Measurements from ENCODE around the gene GPR55.
"Not testable (repeated sequence)": the region's sequence is repeated elsewhere in the genome, so short reads cannot be mapped to it uniquely, and the experiment has no call there.

GPR55 gene

DNA sequence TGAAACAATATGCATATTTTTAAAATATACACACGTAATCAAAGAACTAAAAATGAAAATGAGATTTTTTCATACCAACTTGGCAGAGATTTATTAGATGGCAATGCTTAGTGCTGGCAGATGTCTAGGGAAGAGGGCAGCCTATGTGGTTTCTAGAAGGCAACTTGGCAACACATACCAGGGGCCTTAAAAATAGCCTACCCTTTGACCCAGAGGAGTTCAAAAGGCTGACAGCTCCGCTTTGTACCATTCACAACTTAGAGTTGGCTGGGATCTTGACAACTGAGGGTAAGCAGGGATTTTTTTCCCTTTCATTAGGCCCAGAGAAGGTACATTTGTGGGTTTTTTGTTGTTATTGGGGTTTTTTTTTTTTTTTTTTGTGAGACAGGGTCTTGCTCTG, 26.4 kb upstream of the GPR55 start:
- DNase-seq (ENCODE audit: low read depth in 3 of 3), result no peak

DNA sequence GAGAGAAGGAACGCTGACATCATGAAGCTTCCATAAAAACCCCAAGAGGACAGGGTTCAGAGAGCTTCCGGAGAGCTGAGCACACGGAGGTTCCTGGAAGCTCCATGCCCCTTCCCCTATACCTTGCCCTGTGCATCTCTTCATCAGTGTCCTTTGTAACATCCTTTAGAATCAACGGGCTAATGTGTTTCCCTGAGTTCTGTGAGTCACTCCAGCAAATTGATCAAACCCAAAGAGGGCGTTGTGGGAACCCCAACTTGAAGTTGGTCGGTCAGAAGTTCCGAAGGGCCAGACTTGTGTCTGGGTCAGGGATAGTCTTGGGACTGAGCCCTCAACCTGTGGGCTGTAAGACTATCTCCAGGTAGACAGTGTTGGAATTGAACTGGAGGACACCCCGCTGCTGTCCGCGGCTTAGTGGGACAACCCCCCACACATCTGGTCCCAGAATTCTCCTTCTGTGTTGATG, 25.9 kb upstream of the GPR55 start:
- no peak for DNase-seq (ENCODE audit: low read depth in 3 of 3)

DNA sequence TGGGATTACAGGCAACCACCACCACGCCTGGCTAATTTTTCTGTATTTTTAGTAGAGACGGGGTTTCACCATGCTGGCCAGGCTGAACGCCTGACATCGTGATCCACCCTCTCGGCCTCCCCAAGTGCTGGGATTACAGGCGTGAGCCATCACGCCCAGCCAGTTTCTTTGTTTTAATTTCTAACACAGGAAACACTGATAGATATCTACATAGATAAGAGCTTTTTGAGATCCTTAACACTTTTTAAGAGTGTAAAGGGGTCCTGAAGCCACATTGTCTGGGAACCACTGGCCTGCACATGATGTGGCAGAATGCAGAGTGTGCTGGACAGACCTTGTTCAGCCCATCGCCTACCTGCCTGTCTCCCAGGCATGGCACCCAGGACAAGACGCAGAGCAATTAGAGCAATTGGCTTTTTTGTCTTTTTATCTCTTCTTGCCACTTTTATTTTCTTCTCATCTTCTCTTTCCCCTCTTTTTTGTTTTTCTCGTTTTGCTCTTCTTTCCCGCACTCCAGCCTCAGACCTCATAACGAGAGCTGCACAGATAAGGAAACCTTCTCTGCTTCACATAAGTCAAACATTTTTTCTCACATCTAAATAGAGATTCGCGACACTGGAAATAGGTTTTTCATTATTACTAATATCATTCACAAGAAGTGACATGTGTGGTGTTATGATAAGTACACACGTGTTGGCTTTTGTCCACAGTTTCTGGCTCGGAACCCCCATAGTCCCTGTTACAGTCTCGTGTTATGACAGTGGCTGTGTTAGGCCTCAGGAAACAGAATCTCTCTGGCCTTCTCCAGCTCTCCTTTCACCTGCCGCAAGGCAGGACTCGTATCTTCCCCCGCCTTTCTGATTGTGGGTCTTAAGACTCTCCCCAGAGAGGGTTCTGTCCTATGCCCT, 25.2 kb upstream of the GPR55 start:
- DNase-seq (ENCODE audit: low read depth in 3 of 3), result no peak

DNA sequence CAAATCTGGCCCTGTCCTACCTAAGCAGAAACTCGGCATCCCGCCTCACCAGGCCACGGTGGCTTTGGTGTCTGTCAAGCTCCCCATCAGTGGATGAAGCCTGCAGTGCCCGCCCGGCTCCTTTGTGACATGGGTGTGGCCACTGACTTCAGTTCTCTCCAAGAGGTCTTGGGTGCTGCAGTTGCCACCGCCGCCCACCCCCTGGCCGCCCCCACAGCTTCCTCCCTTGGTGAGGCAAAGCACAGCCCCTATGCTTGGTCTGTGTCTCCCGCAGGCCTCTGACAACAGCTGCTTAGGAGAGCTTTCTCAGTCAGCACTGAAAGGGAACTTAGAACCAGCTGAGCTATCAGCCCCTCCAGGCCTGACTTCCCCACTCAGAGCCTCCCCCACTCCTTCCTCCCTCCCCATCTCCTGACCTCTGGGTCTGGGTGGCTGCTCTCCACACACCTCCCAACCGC, 22.9 kb upstream of the GPR55 start:
- no peak for DNase-seq (ENCODE audit: low read depth in 3 of 3)

DNA sequence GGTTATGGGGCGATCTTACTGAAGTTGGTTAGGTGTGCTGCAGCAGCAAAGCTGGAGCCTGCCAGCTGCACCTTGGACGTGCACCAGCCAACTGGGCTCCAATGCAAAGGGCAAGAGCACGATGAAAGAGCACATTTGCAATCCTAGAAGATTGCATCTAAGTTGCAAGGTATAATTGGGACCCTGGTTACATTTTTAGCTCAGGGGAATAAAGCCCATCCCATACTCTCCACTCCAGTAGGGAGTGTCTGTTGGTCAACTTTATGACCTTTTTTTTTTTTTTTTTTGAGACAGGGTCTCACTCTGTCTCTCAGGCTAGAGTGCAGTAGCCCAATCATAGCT, 22.2 kb upstream of the GPR55 start:
- DNase-seq (ENCODE audit: low read depth in 3 of 3), result no peak

DNA sequence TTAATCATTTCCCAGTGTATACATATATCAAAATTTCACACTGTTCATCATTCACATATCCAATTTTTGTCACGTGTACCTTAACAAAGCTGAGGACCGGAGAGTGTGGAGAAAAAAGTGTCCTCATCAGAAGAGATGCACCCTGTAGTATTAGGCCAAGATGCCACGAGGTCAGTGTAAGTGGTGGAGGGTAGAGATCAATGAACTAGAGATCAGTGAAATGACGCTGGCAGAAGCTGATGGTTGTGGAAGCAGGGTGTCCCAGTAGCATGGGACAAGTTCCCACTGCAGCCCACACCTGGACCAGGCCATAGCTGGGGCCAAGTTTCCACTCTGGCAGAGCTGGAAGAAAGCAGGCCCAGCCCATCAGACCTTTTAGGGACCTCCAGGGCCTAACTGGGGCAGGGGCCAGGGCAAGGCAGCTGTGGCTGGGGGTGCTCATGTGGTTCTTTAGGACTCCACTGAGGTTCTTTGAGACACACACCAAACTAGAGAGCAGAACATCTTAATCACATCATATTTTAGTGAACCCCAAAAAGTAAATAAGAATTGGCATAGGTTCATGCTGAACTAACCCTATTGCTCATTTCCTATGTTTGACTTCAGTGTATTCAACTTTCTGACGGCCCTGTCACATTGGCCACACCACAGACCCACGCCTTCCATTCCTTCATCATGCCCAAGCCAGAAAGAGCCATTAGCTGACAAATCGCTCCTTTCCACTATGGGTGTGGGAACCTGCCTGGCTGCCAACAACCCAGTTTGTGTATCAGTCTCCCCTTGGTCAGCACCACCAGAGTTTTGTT, 21.6 kb upstream of the GPR55 start:
- no peak for DNase-seq (ENCODE audit: low read depth in 3 of 3)

DNA sequence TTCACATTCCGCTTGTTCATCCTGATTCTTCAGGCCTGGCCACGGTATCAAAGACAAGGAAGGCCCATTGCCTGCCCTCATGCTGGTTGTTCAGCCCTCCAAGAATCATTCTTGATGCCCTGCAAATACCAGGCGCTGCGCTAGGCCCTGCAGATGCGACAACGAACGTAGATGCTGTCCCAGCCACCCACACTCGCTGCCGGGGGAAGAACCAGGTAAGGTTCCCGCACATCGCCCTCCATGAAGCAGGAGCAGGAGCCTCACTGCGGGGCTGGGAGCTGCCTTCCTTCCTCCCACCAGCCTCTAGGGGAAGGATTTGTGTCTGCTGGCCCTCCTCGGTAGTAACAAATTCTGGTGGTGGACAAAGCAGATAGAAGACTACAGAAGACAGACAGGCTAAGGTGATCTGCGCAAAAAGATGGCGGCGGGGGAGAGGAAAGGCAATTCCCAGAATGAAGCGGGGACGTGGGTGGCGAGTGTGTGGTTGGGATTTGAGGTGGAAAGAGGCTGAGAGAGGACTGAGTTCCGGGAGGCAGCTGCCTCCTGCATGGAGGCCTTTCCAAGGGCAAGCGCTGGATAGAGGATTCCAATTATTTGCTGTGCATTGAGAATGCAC, 19.8 kb upstream of the GPR55 start:
- DNase-seq (ENCODE audit: low read depth in 3 of 3), result no peak

DNA sequence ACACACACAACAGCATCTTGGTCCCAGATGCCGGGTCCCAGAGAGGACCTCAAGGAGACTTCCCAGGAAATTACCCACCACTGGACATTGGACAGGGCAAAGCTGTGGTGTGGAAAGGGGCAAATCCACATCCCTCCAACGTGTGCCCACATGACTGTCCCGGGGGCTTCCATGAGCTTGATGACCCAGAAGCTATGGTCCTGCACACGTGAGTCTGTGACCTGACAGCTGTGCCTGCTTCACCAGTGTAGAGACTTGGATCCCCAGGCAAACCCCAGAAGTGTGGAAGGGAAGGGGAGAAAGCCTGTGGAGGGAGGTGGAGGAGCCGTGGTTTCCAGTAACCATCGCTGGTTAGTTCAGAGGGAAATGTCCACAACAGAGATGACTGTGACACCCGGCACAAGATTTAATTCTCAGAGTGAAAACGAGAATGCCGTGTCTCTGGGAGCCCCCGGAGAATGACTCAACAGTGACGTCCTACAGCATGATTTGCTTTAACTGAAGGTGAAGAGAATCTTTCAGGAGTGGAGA, 19.1 kb upstream of the GPR55 start:
- no peak for DNase-seq (ENCODE audit: low read depth in 3 of 3)

DNA sequence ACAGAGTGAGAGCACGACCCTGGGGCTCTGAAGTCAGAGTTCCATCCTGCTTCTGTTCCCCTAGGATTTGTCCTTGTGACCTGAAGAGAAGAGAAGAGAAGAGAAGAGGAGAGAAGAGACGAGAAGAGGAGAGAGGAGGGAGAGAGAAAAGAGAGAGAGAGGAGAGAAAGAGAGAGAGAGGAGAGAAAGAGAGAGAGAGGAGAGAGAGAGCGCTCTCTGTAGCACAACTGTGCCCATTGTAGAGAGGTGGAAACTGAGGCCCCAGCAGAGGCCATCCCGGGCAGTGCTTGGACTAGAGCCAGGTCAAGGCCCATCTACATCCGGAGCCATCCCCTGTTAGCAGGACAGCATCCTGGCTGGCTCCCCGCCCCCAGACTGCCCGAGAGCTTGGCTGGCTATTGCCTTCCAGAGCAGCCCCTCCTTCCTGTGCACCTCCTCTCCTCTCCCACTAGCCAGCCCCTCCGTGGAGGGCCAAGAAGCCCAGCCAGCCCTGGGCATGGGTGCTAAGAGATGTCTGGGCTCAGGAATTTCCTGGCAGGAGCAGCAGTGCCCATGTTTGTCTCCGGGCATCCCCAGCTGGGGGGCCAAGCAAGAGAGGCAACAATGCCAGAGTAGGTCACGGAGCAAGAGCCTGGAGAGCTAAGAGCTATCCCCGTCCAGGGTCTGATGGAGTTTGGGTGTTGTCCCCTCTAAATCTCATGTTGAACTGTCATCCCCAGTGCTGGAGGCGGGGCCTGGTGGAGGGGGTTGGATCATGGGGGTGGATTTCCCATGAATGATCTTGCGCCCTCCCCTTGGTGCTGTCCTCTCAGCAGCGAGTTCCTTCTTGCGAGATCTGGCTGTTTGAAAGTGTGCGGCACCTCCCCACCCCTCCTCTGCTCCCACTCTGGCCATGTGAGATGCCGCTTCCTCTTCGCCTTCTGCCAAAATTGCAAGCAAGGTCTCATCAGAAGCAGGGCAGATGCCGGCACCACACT, 18.2 kb upstream of the GPR55 start:
- DNase-seq (ENCODE audit: low read depth in 3 of 3), result no peak

DNA sequence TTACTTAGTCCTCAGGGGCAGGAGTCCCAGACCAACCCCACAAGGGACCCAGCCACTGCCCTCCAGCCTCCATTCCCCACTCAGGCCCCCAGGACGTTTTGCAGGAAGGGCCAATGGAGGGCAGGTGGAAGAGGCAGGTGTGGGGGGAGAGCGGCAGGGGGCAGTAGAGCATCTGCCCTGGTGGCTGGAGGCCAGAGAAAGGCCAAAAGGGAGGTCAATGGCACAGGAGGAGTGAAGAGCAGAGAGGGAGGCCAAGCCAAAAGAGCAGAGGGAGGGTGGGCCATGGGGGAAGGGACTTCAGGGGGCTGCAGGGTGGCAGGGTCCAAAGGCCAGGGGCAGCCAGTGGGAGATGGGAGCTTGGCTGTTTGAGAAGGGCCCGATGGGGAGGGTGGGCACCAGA, 17.3 kb upstream of the GPR55 start:
- no peak for DNase-seq (ENCODE audit: low read depth in 3 of 3)

DNA sequence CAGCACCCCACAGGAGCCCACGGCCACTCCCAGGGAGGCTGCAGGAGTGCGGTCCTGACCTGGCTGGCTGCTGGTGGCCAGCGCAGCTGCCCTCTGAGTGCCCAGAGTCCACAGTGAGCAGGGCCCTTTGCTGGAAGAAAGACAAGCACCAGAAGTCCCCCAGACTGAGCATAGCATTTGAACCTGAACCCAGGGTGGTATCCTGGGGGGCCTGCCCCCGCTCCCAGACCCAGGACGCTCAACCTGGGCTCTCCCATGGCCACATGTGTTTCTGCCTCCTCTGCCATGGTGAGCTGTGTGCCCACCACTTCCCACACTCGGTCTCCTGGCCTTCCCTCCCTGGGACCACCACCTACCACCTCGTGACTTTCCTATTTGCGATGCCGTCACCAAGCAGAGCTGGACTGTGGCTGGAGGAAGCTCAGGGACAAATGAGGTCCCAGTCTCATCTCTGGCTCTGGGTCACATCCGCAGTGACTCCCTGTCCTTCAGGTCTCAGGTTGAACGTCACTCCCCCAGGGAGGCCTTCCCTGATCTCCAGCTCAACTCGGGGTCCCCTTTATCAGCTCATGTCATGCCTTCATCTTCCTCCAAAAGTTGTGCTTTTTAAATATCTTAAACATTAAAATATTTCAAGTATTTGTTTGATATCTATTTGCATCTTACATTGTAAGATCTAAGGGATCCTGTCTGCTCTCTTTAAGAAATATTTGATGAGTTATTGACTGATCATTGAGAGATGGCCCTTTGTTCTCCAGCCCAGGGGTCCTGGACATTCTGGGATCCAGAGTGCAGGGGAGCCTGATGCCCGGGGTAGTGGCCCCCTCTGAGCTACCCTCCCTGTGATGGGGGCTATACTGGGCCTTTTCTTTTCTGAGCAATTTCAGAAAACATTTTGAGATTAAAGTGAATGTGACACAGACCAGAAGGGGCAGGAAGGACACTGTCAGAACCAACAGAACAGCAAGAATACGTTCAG, 16.4 kb upstream of the GPR55 start:
- DNase-seq (ENCODE audit: low read depth in 3 of 3), result no peak

DNA sequence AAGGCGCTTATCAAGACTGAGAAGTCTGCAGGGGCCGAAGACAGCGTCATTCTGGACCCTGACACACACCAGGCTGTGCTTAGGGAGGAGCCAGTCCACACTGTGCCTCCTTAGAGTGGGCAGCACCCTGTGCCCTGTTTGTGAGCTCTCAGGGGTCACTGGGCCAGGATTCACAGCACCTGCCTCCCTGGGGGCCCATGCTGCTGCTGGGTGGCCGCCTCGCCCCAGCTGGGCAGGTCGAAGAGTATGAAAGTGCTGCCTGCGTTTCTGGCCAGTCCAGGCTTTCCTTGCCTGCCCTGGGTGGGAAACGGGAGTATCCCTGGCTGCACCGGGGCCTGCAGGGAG, 15.4 kb upstream of the GPR55 start:
- no peak for DNase-seq (ENCODE audit: low read depth in 3 of 3)

DNA sequence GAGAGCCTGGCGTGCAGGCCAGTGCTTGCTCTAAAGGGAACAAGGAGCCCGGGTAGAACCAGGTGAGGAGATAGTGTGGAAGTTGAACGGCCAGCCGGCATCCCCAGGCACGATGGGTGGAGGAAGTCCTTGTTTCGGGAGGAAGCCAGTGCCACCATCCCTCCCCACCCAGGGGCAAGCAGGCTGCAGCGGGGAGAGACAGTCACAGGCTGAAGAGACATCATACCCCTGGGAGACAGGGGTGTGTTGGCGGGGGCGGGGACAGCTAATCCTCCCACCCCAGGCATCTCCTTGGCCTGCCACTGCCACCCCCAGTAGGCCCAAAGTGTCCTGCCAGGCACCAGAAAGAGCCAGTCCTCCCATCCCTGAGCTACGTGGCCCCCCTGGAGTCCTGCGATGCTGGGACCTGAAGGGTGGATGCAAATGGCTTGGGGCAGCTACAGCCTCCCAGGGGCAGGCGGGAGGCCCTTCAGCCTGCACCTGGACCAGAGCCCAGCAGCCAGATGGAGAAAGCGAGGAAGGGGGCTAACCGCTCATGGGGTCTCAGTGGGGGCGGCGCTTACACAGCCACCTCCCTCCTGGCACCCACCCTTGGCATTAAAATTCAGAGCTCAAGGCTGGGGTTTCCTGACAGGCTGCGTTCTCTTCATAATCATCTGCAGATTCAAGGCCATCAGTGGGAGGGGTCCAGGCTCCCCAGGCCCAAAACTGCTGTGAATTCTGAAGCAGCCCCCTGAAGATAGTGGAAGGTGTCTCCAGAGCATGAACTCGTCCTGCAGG, 14.8 kb upstream of the GPR55 start:
- DNase-seq (ENCODE audit: low read depth in 3 of 3), result no peak

DNA sequence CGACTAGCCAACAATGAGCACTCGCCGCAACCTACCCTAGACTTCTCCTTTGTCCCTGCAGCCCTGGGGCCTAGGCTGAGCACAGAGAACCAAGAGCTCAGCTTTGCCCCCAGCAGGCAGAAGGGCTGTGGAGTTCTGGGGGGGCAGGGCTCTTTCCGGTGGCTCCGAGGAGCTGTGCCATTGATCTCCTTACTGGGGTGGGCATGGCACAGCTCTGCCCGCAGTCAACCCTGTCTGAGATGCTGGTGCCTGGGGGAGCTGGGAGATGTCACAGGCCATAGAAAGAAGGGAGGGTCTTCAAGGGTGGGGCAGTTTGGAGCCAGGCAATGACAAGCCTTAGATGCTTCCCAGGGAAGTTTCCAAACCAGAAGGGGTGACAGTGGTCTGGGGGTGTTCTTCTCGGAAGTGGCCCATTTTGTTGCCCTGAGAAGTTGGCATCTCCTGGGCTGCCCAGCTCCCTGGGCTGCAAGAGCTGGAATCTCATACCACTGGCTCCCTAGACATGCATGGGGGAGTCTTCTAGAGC, 14.1 kb upstream of the GPR55 start:
- DNase-seq (ENCODE audit: low read depth in 3 of 3), result no peak

DNA sequence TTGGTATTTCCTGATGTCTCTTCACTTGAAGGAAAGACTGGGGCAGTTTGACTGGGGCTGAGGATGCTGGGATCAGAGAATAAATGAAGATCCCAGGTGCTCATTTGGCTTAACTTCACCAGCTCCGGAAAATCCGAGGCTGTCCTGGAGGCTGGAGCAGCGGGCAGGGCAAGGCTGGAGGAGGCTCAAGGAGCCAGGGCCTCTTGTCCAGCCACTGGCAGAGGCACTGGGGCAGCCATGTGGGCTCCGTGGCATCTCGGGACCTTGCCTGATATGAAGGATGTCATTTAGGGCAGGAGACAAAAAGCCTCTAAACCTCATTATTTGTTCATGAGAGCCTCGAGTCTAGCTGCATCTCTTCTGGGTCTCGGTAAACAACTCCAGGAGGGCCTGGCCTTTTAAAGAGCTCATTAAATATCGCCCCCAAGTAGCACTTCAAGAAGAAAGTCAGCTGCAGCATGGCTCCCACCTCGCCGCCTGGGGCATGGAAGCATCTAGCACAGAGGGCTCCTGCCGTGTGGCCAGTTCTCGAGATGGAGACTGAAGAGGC, 13.5 kb upstream of the GPR55 start:
- DNase-seq (ENCODE audit: low read depth in 3 of 3), result no peak

DNA sequence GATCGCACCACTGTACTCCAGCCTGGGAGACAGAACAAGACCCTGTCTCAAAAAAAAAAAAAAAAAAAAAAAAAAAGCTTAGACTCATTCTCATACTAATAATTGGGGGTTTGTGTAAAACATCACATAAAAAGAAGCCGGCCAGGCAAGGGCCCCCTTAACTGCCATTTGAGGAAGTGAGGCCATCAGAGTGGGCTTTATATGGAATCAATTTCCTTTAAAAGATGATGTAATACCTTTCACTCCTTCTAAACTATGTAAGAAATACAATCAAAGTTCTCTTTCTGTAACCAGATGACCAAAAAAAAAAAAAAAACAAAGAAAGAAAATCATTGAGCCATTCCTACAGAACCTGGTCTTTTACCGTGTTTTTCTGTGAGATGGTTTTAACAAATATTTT, 13.1 kb upstream of the GPR55 start:
- DNase-seq (ENCODE audit: low read depth in 3 of 3), result no peak

DNA sequence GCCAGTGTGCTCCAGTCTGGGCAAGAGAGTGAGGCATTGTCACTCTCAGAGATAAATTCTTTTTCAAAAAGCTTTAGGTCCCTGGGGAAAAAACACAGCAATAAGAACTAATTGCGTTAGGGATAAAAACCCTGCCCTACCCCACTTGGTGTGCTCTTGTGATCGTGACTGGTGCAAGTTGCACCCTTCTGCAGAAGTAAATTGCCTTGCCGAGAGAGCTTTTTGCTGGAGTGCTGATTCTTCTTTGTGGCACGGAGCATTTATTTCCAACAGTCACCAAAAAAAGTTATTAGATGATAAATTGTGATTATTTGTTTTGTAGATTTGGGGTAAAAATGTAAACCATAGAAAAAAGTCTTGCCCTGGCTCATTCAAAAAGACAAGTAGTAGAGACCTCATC, 12.3 kb upstream of the GPR55 start:
- DNase-seq (ENCODE audit: low read depth in 3 of 3), result no peak

DNA sequence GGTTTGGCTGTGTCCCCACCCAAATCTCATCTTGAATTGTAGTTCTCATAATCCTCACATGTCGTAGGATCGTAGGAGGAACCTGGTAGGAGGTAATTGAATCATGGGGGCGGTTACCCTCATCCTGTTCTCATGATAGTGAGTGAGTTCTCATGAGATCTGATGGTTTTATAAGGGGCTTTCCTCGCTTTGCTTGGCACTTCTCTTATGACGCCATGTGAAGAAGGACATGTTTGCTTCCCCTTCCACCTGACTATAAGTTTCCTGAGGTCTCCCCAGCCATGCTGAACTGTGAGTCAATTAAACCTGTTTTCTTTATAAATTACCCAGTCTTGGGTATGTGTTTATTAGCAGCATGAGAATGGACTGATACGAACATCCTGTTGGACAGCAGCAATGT, 11.2 kb upstream of the GPR55 start:
- not testable (repeated sequence) for DNase-seq (ENCODE audit: low read depth in 3 of 3)

DNA sequence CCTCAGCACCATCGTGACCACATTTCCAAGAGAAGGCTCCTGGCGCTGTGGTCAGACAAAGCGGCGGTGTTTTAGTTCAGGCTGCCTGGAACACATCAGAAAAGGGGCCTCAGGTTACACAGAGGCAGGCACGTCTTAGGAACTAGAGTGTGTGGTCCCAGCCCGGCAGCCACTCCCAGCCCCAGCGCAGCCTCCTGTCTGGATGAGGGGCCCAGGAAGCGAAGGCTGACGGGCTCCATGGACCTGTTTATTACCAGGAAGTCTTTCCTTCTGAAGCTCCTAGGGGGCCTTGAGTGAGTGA, 10.0 kb upstream of the GPR55 start:
- DNase-seq (ENCODE audit: low read depth in 3 of 3), result no peak
